ENCODE results near the gene TUBGCP6. TPM values are rescaled to one million over a fixed set of nuclear protein-coding genes. Genes with fewer than 3 reads are reported as not detected.
"Not testable (repeated sequence)": the region's sequence is repeated elsewhere in the genome, so short reads cannot be mapped to it uniquely, and the experiment has no call there.

Gene TUBGCP6
- total RNA-seq, 1 donor from 2014 or later: 22.0 TPM

DNA sequence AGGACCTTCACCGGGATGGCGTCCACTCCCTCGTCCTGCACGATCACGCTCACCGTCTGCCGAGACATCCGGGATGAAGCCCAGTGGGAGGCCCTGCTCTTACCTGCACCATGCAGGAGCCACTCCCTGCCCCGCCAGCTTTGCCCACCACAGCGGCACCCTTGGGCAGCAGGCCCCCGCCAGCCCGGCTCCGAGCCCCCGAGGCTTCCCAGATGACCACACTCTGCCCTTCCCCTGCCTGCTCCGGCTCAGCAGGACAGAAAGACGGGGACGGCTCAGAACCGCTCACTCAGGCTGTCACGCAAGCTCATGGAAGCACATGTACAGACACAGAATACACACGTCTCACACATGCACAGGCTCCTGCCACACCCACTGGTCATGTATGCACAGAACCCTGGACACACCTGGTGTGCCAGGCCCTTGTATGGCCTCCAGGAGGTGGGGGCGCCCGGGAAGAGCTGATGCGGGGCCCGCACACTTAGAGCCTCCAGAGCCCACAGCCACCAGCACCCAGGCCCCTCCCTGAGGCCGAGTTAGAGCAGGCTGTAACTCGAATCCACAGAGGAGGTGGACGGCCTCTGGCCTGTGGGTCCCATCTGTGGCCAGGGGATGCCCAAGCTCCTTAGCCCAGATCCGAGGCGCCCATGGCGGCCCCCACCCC, 34.3 kb upstream of the TUBGCP6 start:
- DNase-seq (ENCODE audit: low read depth, low spot score): no peak

- DNase-seq (ENCODE audit: low read depth, low spot score): no peak
These were observed 33.6 kb upstream of the TUBGCP6 start for GRCh38 chr22:50278461-50278860.

GRCh38 chr22:50277761-50278160, 32.9 kb upstream of the TUBGCP6 start:
- no peak for DNase-seq (ENCODE audit: low read depth, low spot score)

DNA sequence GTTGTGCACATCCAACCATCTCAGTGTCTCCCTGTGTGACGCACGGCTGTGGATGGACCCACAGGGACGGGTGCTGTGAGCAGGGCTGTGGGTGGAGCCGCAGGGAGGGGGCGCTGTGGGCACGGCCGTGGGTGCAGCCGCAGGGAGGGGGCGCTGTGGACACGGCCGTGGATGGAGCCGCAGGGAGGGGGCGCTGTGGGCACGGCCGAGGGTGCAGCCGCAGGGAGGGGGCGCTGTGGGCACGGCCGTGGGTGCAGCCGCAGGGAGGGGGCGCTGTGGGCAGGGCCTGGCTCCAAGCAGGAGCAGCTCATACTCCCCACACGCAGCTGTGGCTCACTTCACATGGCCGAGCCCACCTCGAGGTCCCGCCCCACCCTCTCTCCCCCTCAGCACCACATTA, 31.3 kb upstream of the TUBGCP6 start:
- no peak for DNase-seq (ENCODE audit: low read depth, low spot score)

DNA sequence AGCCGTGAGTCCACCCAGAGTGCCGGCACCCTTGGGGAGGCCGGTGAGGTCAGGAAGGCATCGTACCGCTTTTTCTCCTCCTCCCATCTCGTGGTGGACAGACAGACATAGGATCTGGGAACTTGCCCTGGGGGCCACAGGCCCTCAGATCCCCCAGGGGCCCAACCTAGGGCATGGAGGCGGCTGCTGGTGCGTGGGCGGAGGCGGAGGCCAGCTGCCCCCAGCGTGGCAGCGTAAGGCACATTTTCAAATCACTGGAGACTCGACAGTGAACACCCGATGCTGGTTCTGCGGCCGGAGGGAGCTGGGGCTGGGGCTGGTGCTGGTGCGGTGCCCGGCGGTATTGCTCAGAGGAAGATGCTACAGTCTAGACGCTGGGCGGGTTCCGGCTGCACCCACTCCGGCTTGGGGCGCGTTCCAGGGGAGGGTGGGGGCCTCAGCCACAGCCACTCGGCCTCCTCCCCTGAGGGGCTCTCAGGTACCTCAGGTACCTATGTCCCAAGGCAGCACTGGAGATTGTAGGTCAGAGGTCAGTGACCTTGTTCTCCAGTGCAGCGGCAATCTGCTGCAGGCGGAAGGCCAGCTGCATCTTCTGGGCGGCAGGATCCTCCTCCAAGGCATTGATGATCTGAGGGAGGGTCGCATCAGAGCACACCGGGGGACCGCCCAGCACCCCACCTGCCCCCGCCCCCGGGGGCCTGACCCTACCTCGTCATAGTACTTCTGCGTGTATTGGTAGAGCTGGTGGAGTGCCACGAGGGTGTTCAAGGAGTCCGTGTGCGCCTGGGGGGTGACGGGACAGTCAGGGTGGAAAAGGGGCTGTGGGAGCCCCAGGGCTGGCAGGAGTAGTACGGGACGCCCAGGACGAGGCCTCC, 30.6 kb upstream of the TUBGCP6 start:
- DNase-seq (ENCODE audit: low read depth, low spot score): no peak

DNA sequence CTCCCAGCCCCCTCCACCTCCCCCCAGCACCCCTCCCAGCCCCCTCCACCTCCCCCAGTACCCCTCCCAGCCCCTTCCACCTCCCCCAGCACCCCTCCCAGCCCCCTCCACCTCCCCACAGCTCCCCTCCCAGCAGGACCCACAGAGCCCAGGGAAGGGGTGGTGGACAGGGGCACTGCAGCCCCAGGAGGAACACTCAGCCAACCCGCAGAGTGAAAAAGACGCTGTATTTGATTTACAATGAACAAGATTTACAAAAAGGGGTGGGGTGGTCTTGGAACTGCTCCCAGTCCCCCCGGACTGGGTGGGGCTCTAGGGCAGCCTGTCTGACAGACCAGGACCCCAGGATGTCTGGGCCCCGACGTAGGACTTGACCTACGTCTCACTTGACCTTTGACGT, 29.9 kb upstream of the TUBGCP6 start:
- DNase-seq (ENCODE audit: low read depth, low spot score): no peak

GRCh38 chr22:50274311-50274710, 29.5 kb upstream of the TUBGCP6 start:
- DNase-seq (ENCODE audit: low read depth, low spot score): no peak

GRCh38 chr22:50273781-50274180, 29.0 kb upstream of the TUBGCP6 start:
- not testable (repeated sequence) for DNase-seq (ENCODE audit: low read depth, low spot score)

- not testable (repeated sequence) for DNase-seq (ENCODE audit: low read depth, low spot score)
These were observed 28.5 kb upstream of the TUBGCP6 start for GRCh38 chr22:50273352-50273751.

DNA sequence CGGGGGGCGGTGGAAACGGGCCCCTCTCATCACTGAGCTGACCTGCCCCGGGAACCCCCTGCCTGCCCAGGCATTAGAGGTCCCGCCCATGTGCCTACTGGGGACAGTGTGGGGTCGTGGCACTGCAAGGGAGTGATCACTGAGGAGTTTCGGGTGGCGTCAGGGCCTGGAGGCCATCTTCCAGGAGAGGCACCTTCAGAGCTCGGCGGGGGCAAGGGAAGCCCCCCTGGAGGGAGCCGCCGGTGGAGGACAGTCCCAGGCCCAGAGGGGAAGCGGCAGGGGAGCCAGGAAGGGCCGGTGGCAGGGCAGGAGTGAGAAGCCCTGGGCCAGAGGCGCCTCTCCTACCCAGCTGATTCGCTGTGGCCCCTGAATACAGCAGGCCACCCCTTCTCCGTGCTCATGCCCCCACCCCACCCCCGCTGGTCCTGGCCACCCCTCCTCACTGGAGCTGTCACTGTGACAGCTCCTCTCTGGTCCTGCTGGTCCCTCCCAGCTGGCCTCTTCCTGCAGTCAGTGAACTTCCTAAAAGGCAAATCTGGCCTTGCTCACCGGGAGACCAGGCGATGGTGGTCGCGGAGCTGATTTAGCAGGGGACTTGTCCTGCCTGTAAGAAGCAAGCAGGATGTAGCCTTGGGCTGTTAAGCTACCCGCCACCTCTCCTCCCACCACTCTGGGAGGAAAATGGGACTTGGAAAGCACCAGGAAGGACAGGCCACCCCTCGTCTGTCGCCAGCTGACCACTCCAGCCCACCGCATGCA, 27.4 kb upstream of the TUBGCP6 start:
- DNase-seq (ENCODE audit: low read depth, low spot score): no peak

DNA sequence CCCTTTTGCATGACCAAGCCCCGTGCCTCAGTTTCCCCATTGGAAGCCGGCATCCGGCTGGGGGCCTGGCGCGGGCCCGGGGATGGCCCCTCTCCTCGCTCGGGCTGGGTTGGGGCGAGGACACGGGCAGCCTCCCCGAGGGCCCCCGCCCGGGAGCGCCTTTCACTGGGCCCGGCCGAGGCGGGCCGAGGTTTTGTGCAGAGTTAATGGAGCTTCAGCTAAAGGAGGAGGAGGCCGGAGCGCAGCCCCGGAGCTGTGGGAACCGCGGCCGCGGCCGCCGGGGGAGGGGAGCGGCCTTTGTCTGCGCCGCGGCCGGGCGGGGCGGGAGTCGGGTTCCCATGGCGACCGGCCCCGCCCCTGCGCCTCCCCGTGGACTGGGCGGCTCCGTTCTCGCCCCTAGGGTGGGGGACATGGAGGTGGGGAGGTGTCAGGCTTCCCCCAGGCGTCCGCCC, 26.7 kb upstream of the TUBGCP6 start:
- DNase-seq (ENCODE audit: low read depth, low spot score): no peak

- DNase-seq (ENCODE audit: low read depth, low spot score): no peak
These were observed 26.0 kb upstream of the TUBGCP6 start for GRCh38 chr22:50270666-50271394.

- DNase-seq (ENCODE audit: low read depth, low spot score): no peak
These were observed 25.3 kb upstream of the TUBGCP6 start, which contains the start of gene MAPK11 for GRCh38 chr22:50269970-50270665. TSS of gene MAPK11 (minus strand) at chr22:50270380. CDS start at chr22:50270292, 88 bp downstream.

- DNase-seq (ENCODE audit: low read depth, low spot score): no peak
These were observed 24.7 kb upstream of the TUBGCP6 start for GRCh38 chr22:50269573-50269969.

GRCh38 chr22:50268655-50269113, 23.9 kb upstream of the TUBGCP6 start:
- no peak for DNase-seq (ENCODE audit: low read depth, low spot score)

DNA sequence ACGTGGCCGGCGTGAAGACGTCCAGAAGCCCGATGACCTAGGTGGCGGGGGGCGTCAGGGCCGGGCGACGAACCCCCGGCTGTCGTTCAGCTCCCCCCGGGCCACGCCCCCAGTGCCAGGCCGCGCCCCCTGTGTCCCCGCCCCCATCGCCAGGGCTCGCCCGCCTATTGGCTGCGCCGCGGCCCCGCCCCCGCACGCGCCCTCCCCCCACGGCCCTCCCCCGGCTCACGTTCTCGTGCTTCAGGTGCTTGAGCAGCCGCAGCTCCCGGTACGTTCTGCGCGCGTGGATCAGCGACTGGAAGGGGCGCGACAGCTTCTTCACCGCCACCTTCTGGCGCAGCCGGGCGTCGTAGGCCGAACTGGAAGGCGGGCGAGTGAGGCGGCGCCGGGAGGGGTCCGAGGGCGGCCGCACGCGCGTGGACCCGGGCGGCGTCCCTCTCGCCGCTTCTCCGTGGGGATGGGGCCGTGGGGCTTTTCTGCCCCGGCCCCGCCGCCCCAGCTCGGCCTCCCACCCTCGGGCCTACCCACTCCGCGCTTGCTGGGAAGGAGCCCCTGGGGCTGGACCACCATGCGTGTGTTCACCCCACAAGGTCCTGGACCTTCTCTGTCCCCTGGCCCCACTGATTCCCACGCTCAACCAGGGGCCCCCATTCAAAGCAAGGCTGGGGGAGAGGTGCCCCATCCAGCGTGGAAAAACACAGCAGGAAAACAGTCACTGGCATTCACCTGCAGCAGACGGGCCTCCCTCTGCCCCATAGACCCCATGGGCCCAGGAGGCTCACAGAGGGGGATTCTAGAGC, 23.0 kb upstream of the TUBGCP6 start:
- no peak for DNase-seq (ENCODE audit: low read depth, low spot score)

DNA sequence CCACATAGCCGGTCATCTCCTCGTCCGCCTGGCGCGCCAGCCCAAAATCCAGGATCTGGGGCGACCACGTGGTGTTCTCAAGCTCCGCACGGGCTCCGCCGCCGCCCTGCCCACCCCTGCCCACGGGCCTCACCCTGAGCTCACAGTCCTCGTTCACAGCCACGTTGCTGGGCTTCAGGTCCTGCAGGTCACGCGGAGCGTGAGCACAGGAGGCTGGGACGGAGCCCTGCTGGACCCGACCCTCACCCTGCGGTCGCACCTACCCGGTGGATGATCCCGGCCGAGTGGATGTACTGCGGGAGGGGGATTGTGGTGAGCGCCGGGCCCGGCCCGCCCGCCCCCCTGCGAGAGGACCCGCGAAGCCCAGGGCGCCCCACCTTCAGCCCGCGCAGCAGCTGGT, 22.2 kb upstream of the TUBGCP6 start:
- no peak for DNase-seq (ENCODE audit: low read depth, low spot score)

GRCh38 chr22:50264946-50265669, 20.3 kb upstream of the TUBGCP6 start:
- DNase-seq (ENCODE audit: low read depth, low spot score): no peak

Measured in pulmonary artery endothelial cell (primary cell).